Stimulated activated CD8-positive, alpha-beta memory T cell treated with anti-CD3 and anti-CD28 coated beads, Interleukin-2, amount 100 ng/mL, for 1 hour (primary cell): ENCODE data around the gene ITPR1.

ENCODE experiments used
- DNase-seq, 2 donors: peaks; one replicate each; pipeline ENCODE4 v3.0.0-alpha.2; 2020; ENCODE audit warnings: low read depth in 2 of 2

Gene ITPR1

DNA sequence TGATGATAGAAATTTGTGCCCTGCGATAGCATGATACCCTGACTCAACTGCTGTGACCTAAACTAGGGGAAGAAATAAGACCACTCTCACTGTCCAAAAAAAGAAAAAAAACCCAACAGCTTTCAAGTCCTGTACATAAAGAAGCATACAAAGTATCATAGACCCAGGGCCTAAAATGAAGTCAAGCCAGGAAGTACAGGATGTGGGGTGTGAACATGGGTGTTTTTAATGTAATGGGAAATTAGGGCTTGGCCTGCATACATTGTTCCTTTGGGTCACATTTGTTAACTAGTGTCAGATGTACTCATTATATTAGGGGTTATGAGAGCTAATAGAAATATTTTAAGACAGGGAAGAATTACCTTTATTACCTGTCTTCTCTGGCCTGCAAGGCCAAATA is 285.6 kb downstream of the ITPR1 start:
- DNase-seq: no peak

DNA sequence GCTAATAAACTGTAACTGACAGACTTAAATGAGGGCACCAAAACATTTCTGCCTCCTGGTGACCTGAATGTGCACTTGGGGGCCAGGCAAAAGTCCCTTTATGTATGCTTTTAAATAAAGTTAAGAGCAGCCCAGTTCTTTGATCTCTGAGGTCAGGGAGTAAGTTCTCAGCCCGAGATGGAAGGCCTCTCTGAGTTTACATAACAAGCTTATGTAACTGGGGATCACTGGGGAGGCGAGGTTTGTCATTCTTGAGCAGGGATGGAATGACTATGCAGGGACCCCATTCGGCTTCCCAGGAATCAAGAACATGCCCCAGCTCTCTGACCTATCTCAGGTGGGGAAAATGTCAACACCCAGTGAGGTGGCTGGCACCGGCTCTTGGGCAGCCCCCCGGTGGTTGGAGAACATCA is 287.4 kb downstream of the ITPR1 start:
- DNase-seq: no peak

DNA sequence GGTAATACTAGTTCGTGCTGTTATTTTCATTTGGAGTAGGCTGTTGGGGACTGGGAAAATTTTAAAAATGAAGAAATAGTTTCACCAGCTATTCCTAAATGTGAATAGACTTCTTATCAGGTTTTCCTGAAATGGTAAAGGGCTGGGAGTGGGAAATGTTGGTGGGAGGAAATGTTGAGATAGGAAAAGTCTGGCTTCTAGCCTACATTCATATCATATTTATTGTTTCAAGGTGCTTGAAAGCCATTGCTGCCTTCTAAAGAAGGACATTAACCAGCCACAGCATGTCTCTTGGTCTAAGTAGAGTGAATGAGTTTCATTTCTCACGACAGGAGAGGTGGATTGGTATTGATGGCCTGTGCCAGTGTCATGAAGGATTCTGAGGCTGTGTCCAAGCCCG is 288.9 kb downstream of the ITPR1 start:
- DNase-seq: no peak

DNA sequence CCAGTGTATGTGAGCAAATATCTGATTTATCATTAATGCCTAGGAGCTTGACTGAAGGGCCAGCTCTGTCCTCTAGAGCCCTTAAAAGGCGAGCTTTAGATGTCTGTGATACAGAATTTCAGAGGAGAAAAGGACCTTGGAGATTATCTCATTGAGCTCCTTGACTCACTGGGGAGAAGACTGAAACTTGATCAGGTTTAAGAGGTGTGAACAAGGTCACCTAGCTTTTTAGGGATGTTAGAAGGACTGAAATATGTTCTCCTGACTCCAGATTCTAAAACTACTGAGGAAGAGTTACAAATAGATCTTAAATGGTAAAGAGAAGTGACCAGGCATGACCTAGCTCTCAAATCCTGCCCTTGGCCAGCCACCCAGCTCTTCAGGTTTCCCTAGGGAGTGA is 292.4 kb downstream of the ITPR1 start:
- DNase-seq: no peak

DNA sequence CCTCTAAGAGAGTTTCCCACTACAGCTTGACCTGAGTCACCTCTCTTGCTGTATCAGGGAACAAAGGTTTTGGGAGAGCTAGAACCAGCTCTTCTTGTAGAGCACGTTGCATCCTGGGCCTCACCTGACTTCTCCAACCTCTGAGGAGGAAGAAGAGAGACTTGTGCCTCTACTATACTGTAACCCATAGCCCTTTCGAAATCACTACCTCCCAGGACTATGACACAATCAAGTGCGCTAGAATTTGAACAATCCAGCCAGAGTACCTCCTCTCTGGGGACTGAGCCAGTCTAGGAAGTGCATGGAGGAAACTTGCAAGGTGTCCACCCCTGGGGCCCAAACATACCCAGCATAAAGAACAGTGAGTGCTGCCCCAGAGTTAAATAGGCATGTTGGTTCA is 293.3 kb downstream of the ITPR1 start:
- DNase-seq: no peak

DNA sequence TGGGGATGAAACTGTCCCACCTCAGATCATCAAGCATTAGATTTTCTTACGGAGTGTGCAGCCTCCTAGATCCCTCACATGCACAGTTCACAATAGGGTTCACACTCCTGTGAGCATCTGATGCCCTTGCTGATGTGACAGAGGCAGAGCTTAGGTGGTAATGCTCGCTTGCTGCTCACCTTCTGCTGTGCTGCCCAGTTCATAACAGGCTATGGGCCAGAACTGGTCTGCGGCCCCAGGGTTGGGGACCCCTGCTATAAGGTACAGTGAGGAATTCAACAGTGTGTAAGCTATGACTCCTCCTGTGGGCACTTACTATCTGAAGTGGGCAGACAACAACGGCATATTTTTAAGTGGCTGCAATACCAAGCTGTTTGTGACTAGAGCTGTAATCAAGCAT is 298.2 kb downstream of the ITPR1 start:
- no peak for DNase-seq

DNA sequence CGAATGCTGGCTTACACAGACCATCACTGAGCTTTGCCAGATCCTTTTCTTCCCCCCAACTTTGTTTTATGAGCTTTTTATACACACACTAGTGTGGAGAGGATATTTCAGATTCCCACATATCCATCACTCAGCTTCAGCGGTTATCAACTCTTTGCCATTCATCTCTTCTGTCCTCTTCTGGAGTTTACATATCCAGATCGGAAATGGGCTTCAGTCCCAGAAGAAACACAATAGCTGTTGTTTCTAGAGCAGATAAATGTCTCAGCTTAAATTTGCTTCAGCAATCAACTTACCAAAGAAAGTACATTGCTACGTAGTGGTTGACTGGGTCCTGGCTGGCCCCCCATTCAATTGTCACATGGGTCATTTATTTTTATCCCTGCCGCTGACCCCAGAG is 300.2 kb downstream of the ITPR1 start:
- no peak for DNase-seq

DNA sequence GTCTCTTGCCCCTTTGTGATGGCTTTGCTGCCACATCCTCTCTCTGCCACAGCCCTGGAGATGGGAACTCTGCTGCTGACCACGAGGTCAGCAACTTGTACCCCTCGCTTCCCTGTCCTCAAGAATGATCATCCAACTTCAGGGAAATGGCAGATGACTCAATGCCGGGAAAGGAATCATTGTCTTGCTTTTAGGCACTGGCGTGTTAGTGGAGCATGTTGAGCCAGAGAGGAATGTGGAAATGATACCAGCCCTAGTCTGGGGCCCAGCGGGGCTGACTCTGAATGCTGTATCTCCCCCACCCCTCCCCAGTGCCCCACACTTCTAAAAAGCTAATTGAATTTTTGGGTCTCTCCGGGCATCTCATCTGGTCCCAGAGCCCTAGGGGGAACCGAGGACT is 301.2 kb downstream of the ITPR1 start:
- no peak for DNase-seq

DNA sequence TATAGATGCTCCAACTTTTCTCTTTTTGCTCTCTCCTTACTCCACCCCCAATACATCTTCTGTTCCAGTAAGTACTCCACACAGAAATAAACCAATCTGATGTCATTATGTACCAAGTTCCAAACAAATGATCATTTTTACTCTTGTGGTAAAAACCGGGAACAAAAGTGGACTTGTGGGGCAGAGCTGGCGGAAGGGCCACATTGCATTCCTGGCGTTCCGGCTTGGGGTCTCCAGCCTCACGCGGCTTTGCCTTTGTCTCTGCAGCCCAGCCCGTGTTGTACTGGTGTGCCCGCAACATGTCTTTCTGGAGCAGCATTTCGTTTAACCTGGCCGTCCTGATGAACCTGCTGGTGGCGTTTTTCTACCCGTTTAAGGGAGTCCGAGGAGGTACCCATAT is 301.6 kb downstream of the ITPR1 start:
- DNase-seq: no peak

DNA sequence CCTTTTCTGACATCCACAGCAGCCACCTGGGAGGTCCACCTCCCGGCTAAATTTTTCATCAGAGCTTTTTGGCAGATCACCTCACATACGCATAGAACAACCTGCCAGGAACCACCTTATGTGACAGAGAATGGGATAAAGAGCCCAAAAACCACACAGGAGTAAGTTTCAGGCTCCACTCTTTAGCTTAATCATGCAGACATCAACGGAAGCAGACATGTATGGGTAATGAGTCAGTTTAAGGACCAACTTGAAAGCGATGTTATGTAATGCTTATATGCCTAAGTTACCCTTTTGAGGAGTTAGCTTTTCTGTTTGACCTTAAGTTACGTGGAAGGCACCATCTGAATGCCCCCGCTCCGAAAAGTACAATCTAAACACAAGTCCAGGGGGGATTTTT is 302.8 kb downstream of the ITPR1 start:
- no peak for DNase-seq

DNA sequence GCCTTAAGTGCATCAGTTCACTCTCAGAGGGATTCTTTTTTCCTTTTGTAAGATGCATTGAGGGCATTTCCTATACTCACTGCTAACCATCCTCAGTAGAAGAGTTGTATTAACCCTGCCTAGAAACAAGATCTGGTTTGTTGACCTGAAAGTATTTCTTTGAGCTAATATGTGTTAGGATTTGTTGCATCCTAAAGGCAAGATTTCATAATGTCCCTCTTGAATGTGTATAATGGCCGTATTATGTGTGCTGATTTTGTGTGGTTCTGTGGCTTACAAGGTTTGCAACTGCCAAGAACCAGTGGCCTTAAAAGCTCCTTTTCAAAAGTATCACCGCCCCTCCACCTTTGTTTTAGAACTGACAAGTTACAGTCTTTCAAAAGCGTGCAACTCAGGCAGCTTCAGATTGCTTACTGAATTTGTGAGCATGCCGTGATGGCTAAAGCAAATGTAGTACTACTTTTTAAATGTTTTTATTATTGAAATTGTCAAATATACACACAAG is 304.1 kb downstream of the ITPR1 start:
- DNase-seq: no peak

DNA sequence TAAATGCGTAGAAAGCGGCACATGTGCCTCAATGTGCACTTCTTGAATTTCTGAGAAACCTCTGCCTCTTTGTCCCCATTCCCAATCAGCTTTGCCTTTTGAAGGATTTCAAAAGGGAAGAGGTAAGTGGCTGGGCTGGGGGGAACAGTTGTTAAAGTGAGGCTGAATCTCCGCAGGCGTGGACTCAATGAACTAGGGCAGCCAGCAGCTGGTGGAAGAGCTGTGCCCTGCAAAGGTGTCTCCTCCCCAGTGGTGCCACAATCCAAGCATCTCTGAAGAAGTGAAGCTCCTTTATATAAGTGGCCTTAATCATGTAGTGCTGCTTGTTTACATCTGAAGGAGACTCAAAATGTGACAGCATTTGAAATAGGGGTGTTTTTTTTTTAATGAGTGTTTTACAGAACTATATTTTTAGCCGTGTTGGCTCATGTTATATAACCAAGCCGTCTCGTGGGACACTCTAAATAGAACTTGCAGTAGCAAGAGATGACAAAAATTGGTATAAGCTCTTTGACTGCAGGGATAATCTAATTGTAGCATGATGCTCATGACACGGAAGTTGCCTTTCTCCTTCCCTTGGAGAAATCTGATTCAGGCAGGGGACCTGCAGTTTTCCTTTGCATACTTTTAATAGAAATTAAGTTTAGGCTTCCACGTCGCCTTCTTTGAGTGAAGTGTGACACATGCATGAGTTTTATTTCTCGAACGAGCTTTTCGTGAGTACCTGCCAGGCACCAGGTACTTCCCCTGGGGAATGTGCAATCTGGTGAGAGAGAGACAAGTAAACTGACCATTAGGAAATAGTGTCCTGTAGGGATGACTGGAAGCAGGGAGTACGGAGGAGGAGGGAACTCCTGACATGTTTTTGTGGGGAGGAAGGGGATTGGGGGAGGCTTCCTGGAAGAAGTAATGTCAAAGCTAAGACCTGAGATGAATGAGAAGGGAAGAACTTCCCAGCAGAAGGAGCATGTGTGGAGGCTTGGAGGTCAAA is 306.4 kb downstream of the ITPR1 start:
- no peak for DNase-seq

DNA sequence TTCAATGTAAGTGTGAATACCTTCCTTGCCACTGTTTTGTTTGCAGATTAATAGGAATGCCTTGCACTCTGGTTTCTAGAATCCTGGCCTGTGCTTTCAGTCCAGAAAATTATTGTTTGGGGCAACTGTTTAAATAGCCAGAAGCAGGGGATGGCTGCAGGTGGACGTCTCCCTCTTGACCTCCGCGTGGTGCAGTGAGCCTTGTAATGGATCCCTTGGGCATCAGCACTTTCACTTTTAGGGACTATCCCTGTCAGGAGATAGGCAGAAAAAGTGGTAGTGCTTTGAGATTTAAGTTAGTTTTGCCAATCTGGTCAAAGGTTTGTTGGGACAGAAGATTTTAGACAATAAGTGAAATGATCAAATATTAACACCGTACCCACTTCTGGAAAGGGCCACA is 307.4 kb downstream of the ITPR1 start:
- no peak for DNase-seq

DNA sequence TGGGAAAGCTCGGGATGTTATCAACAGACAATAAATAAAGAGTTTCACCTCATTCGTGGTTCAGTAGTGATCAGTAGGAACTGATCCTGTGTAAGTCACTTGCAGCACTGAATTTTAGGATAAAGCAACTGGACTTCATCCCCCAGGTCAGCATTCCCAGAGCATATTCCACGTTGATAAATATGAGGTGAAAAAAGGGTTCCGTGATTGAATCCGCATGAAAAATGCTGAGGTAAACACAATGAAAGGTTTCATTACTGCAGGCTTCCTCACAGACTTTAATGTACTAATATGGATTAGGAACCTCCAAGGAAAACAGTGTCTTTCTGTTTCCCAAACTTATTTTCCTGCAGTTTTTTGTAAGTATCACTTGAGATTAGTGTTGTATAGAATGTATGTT is 308.7 kb downstream of the ITPR1 start:
- no peak for DNase-seq

DNA sequence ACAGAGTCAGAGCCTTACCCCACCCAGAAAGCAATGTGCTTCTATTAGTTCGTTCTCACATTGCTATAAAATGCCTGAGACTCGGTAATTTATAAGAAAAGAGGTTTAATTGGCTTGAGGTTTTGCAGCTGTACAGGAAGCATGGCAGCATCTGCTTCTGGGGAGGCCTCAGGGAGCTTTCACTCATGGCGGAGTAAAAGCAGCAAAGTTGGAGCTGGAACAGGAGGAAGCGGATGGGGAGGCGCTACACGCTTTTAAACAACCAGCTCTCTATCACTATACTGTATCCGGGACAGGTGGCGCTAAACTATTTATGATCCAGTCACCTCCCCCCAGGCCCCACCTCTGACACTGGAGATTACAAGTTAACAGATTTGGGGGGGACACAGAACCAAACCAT is 309.8 kb downstream of the ITPR1 start:
- DNase-seq: no peak

DNA sequence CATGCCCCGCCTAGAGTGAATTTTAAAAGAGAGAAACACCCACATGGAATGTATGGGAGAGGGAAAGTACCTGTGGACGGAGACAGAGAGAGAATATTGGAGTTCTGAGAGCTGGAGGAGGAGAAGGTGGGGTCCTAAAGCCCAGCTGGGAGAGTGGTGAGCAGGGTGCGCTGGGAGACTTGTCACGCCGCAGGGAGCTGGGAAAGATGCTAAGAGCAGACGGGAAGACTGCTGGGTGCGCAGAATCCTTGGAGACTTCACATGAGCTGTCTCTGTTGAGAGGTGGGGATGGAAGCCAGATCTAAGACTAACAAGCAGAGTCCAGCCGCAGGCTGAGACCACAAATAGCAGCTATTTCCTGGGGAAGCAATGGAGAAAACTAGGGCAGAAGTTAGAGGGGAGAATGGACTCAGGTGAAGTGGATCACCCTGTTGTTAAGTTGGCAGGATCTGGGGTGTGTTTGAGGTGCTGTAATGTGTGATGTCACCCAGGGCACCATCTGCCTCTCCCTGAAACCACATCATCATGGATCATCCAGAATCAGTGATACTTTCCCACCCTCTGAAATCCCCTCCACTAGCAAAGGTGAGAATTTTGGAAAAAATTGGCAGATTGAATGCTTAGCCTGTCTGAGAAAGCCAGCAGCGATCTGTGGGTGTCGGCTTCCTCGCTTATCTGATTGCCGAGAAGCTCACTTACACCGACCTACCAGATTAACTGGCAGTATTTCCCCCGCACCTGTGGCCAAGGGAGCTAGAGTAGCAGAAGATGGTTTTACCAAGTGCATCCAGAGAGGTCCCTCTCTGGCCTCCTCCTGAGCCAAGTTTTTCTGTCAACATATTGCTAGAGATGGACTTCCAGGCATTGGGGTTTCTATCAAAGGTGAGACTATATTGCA is 311.3 kb downstream of the ITPR1 start:
- no peak for DNase-seq

DNA sequence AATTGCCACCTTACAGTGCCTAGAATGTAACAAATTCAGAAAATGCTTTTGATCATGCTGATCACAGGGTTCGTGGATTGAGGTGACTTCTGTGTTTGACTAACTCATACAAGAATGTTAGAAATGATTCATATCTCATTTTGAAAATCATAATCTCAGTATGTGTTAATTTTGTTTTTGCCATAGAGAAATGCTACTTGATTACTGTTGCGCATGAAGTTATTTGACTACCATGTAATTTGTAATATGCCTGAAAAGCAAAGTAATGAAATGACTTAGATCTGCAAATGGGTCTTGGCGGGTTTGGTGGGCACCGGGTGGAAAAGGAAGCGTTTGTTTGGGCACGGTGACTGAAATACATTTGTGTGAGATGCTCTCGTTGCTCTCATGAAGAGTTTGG is 312.5 kb downstream of the ITPR1 start:
- no peak for DNase-seq

DNA sequence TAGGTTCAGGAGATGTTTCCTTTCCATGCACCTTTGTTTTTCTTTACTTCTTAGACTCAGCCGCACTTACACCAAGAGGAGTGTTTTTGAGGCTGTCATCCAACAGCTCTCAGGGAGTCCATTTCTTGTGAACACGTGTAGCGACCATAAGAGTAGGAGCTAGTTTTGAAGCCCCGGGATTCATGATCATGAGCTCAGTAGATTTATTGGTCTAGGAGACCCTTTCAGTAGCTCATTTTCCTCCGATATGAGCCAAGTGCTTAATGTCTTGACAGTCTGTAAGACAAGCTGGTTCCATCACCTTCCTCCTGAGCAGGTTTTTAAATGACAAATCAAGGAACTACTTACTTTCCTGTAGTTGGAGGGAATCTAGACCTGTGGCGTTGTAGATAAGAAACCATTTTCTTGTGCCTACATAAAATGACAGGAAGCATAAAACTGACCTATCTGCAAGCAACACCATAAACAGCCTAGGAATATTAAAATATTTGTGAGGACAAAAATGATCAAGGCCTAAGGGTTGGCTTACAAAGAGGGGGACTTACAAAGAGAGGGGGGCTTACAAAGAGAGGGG is 313.5 kb downstream of the ITPR1 start:
- no peak for DNase-seq

DNA sequence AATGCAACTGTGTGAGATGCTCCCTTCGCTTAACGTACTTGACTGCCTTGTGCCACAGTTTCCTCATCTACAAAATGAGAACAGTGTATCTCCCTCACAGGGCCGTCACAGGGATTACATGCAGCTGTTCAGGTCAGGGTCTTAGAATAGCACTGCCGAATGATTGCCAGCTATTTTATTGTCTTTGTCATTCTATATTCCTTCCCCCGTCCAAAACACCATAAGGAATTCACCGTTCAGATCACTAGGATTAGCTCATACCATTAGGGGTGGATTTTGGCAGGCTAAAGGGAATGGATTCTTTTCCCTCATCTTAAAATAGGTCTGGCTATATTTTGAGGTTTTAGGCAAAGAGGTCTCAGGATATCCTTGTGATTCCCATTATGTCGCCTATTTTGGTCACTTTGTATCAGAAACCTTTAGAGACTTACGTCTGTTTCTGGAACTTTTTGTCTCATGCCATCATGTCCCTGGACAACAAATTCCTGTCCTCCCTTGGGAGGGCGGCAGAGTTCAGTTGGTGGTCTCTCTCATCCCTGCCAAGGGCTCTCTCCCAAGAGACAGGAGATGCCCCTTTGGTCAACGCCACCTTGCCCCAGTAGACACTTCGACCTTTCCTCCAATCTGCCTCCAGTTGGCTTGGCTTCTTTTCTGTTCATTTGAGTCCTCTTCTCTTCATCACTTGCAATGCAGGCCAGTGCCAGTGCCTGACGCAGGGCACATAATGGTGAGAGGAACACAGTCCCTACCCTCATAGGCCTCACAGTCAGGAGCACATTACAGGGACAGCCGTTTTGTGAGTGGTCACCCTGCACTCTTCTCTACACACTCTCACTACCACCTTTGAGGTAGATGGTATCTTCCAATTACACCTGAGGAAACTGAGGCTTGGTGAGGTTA is 314.5 kb downstream of the ITPR1 start:
- DNase-seq: no peak

DNA sequence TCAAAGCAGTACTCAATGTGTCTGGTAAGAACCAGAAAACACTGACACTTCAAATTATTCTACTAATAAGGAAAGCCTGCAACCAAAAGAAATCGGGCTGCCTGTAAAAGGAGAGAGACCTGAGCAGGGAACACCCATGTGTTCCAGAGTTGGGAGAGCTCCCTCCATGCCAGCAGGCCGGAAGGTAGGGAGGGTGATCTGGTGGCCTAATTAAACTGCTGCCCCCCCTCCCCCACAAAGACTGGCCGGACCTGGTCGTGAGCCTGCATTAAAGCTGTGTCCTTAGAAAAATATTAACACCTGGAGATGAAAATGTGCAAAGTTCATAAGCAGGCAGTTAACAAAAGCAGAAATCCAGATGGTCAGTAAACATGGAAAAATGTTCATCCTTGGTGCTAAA is 315.5 kb downstream of the ITPR1 start:
- no peak for DNase-seq

DNA sequence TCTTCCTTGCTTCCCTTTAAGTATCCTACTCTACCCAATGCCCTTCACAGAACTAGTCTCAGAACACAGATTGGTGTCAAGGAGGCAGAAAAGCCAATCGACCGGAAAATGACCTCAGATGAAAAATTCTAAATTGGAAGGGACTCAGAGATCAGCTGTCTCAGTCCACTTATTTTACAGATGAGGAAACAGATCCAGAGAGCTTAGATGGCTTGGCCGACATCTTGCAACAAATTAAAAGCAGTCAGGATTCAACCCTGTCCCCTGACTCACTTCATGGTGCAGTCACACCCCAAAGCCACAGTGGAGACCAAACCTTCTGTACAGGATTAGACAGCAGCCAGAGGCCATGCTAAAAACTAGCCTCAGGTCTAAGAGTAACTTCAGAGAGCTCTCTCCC is 316.8 kb downstream of the ITPR1 start:
- DNase-seq: no peak
